ENCODE results near the gene BCKDHB. TPM values are rescaled to one million over a fixed set of nuclear protein-coding genes. Genes with fewer than 3 reads are reported as not detected.

Gene BCKDHB
- total and polyA plus RNA-seq, 2 of the 4 experiments (the other 2 are of a cell fraction): 11.2 to 11.8 TPM

DNA sequence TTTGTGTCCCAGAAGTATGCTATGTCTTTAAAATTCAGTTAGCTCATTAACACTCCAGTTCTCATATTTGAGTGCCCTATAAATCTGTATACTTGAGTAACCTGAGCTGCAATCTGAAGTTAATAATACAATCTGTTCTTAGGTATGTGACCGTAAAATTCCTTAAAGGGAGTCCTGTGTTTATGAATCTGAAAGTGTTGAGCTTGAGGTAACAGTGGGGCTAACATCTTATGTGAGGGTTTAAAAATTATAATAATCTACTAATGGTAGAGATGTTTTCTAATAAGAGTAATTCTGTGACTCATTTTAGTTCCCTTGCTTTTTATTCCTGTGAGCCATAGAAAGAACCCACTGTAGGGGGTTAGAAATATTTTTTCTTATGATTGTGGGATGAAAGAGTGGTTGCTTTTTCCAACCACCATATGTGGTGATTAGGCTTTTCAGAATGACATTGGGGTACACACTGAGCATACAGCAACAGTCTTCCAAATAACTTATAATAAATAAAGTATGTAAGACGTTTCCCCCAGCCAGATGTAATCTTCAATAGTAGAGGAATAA is 121.2 kb downstream of the BCKDHB start:
- no peak overlapping the region for H4K5ac ChIP-seq (ENCODE audit: low read depth, low read length)
- no peak overlapping the region for H3K4me2 ChIP-seq (ENCODE audit: low read depth, low read length)
- WGBS, 2 experiments (ENCODE audit: extremely low coverage in 2 of 2, insufficient read length in 1 of 2): no CpG with 5 or more reads among the region's 2 CpGs
- dilution Hi-C loops (cut with HindIII; ENCODE audit: low sequenced_read_pairs, unreplicated experiment) (no loop called here), in situ Hi-C loops (cut with MboI; ENCODE audit: low sequenced_read_pairs) (no loop called here), intact Hi-C loops (cut with micrococcal nuclease) (no loop called here)
- H3K18ac ChIP-seq (ENCODE audit: low read depth, low read length): no peak overlapping the region
- H3K14ac ChIP-seq (replicated peaks; ENCODE audit: low read depth, low read length): no peak overlapping the region
- no peak overlapping the region for H4K8ac ChIP-seq (ENCODE audit: low read depth in 2 of 2, low read length in 2 of 2)
- DNase-seq: no peak
- TF ChIP-seq MAFK (IDR thresholded peaks at IDR 0.05; ENCODE audit: low read depth, low read length): no peak
- no peak for TF ChIP-seq CTCF (conservative IDR thresholded peaks at IDR 0.05; ENCODE audit: low read depth, low read length)
- no peak for TF ChIP-seq CHD1 (IDR thresholded peaks at IDR 0.05; ENCODE audit: low read depth, low read length)
- no peak for TF ChIP-seq FOS (IDR thresholded peaks at IDR 0.05; ENCODE audit: low read depth, low read length)
- TF ChIP-seq CEBPB (IDR thresholded peaks at IDR 0.05; ENCODE audit: low read depth, low read length): no peak
- no peak for TF ChIP-seq USF2 (IDR thresholded peaks at IDR 0.05; ENCODE audit: low read depth, low read length)
- no peak for TF ChIP-seq RCOR1 (IDR thresholded peaks at IDR 0.05; ENCODE audit: insufficient replicate concordance, low read length)
- no peak for TF ChIP-seq POLR2A (IDR thresholded peaks at IDR 0.05; ENCODE audit: low read depth, low read length)
- no peak for TF ChIP-seq NFE2L2 (IDR thresholded peaks at IDR 0.05; ENCODE audit: low read depth, low read length)
- TF ChIP-seq RFX5 (IDR thresholded peaks at IDR 0.05; ENCODE audit: low read depth, low read length): no peak
- TF ChIP-seq, protein P1, sequence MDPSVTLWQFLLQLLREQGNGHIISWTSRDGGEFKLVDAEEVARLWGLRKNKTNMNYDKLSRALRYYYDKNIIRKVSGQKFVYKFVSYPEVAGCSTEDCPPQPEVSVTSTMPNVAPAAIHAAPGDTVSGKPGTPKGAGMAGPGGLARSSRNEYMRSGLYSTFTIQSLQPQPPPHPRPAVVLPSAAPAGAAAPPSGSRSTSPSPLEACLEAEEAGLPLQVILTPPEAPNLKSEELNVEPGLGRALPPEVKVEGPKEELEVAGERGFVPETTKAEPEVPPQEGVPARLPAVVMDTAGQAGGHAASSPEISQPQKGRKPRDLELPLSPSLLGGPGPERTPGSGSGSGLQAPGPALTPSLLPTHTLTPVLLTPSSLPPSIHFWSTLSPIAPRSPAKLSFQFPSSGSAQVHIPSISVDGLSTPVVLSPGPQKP (IDR thresholded peaks at IDR 0.05; ENCODE audit: borderline replicate concordance, low read depth, low read length): no peak
- no peak overlapping the region for H2AFZ ChIP-seq (replicated peaks; ENCODE audit: low read length, poor library complexity)
- no TSS peak for BruUV-seq (replicated peaks)
- no peaks in the 10 kb centered on the region for H3K79me1 ChIP-seq (ENCODE audit: low read depth in 1 of 2, low read length in 2 of 2)
- H3K36me3 ChIP-seq (ENCODE audit: control insufficient read depth, insufficient read depth, low read length): no peaks in the 10 kb centered on the region
- ChIA-PET CTCF (no interaction called here), POLR2A (ENCODE audit: unreplicated experiment) (no interaction called here)
- H3K4me3 ChIP-seq (ENCODE audit: insufficient read depth, low read depth, low read length): no peak overlapping the region
- no peak for ATAC-seq (ENCODE audit: low read depth)
- no peak overlapping the region for H2AK9ac ChIP-seq (replicated peaks; ENCODE audit: low read depth, low read length, poor library complexity)
- H3K9me1 ChIP-seq (ENCODE audit: insufficient read depth, low read length): no peaks in the 10 kb centered on the region
- no peaks in the 10 kb centered on the region for H3K9me3 ChIP-seq (ENCODE audit: control insufficient read depth, insufficient read depth, low read length)
- no peaks in the 10 kb centered on the region for H4K20me1 ChIP-seq (ENCODE audit: insufficient read depth, low read length)
- H3K27ac ChIP-seq (ENCODE audit: insufficient read depth, low read length): no peak overlapping the region
- no peaks in the 10 kb centered on the region for H3K27me3 ChIP-seq (ENCODE audit: control insufficient read depth, insufficient read depth, low read length)
- H3K4me1 ChIP-seq (ENCODE audit: control insufficient read depth, insufficient read depth, low read length): no peaks in the 10 kb centered on the region
- no peak overlapping the region for H3K23ac ChIP-seq (ENCODE audit: low read depth, low read length)
- H2BK20ac ChIP-seq (ENCODE audit: low read depth, low read length): no peak overlapping the region
- no peak overlapping the region for H2BK120ac ChIP-seq (ENCODE audit: low read depth, low read length)
- H4K91ac ChIP-seq (ENCODE audit: insufficient read depth, low read depth, low read length): no peak overlapping the region
- H3K4ac ChIP-seq (ENCODE audit: low read depth, low read length): no peak overlapping the region
- H3K56ac ChIP-seq (ENCODE audit: extremely low read depth, insufficient read depth, low read length): no peak overlapping the region
- H2BK5ac ChIP-seq (ENCODE audit: low read depth, low read length, poor library complexity, severe bottlenecking): no peak overlapping the region
- H3K9ac ChIP-seq (ENCODE audit: low read depth, low read length): no peak overlapping the region
- no peak overlapping the region for H2BK15ac ChIP-seq (ENCODE audit: low read depth, low read length)
- no peak overlapping the region for H2AK5ac ChIP-seq (ENCODE audit: low read depth, low read length)

Data from IMR-90 (cell line).